ENCODE results near the gene NUTM1. TPM values are rescaled to one million over a fixed set of nuclear protein-coding genes. Genes with fewer than 3 reads are reported as not detected.
"Not testable (repeated sequence)": the region's sequence is repeated elsewhere in the genome, so short reads cannot be mapped to it uniquely, and the experiment has no call there.

Gene NUTM1
- total RNA-seq, 4 donors from 2014 or later = not detected

GRCh38 chr15:34341381-34342212 is 1.5 kb upstream of the NUTM1 start:
- in situ Hi-C loops (cut with MboI; ENCODE audit: low pct_ligation_motif_present in 1 of 4, low pct_unique_long_range_greater_than_20kb in 1 of 4, low sequenced_read_pairs in 3 of 4) = loop anchor here in 2 of 4 donors (10.0 to 25.0 kb wide), 2 partner anchors 97 to 254 kb away; no protein-coding TSS in a partner anchor
- Histone ChIP-seq H3K9me3 (no peaks in the 10 kb centered on the region), H3K27ac (peak overlapping the region in 2 of 4 donors; percentile 99), H3K4me1 (peaks cover 4 to 31% (median 10%) of the 10 kb centered on the region in 4 donors), H3K36me3 (no peaks in the 10 kb centered on the region), H3K27me3 (no peaks in the 10 kb centered on the region), H3K4me3 (peak overlapping the region in 3 of 4 donors; percentile 75 to 98 (median 97))
- no peak for TF ChIP-seq CTCF (IDR thresholded peaks at IDR 0.05)
- no peak for TF ChIP-seq POLR2A (IDR thresholded peaks at IDR 0.05)
- TF ChIP-seq EP300 (IDR thresholded peaks at IDR 0.05; ENCODE audit: low read depth) = no peak
- no peak for TF ChIP-seq POLR2AphosphoS5 (IDR thresholded peaks at IDR 0.05)
- 93 to 94% methylated on average over 15 of the region's 15 CpGs for WGBS, 2 donors (ENCODE audit: low coverage in 1 of 2)
- DNase-seq = no peak
- intact Hi-C loops (cut with DNase I; ENCODE audit: low total_unique reads) = loop anchor here (10.0 kb wide), 1 partner anchor 237 kb away; the partner anchor contains the start of genes EMC7 and PGBD4

- H3K27me3 ChIP-seq, H3K9me3 ChIP-seq, DNase-seq, H3K36me3 ChIP-seq: not testable (repeated sequence)
- H3K27ac ChIP-seq = peak overlapping the region; percentile 89 to 99 (median 94)
- peaks cover 0 to 26% (median 8%) of the 10 kb centered on the region in 4 donors for H3K4me1 ChIP-seq
- intact Hi-C loops (cut with DNase I; ENCODE audit: low total_unique reads) (loop anchor here (10.0 kb wide), 1 partner anchor 237 kb away; the partner anchor contains the start of genes EMC7 and PGBD4), in situ Hi-C loops (cut with MboI; ENCODE audit: low pct_ligation_motif_present in 1 of 4, low pct_unique_long_range_greater_than_20kb in 1 of 4, low sequenced_read_pairs in 3 of 4) (loop anchor here in 2 of 4 donors (10.0 to 25.0 kb wide), 2 partner anchors 97 to 255 kb away; no protein-coding TSS in a partner anchor)
- WGBS, 2 donors (ENCODE audit: low coverage in 1 of 2) = 0 to 30% methylated on average over 3 to 26 of the region's 26 CpGs
- peak overlapping the region; percentile 75 to 98 (median 87) for H3K4me3 ChIP-seq
Measured at GRCh38 chr15:34342213-34342736, 840 bp upstream of the NUTM1 start.

GRCh38 chr15:34347951-34348638 is 5.0 kb downstream of the NUTM1 start:
- TF ChIP-seq POLR2AphosphoS5 (IDR thresholded peaks at IDR 0.05) (no peak), POLR2A (IDR thresholded peaks at IDR 0.05) (no peak), EP300 (IDR thresholded peaks at IDR 0.05; ENCODE audit: low read depth) (no peak), CTCF (IDR thresholded peaks at IDR 0.05) (no peak)
- Histone ChIP-seq H3K27ac (no peak overlapping the region), H3K9me3 (no peaks in the 10 kb centered on the region), H3K4me3 (no peak overlapping the region), H3K4me1 (no peaks in the 10 kb centered on the region), H3K27me3 (no peaks in the 10 kb centered on the region), H3K36me3 (no peaks in the 10 kb centered on the region)
- WGBS, 2 donors (ENCODE audit: low coverage in 1 of 2) = 70 to 85% methylated on average over 4 to 12 of the region's 13 CpGs
- no peak for DNase-seq
- intact Hi-C loops (cut with DNase I; ENCODE audit: low total_unique reads) (loop anchor here (10.0 kb wide), 1 partner anchor 243 kb away; the partner anchor contains the start of genes EMC7 and PGBD4), in situ Hi-C loops (cut with MboI; ENCODE audit: low pct_ligation_motif_present in 1 of 4, low pct_unique_long_range_greater_than_20kb in 1 of 4, low sequenced_read_pairs in 3 of 4) (loop anchor here in 2 of 4 donors (10.0 to 25.0 kb wide), 2 partner anchors 103 to 261 kb away; no protein-coding TSS in a partner anchor)

- no peak for DNase-seq
- 26% methylated on average over 1 of the region's 1 CpG; no CpG with 5 or more reads in 1 of the 2 donors for WGBS, 2 donors (ENCODE audit: low coverage in 1 of 2)
- in situ Hi-C loops (cut with MboI; ENCODE audit: low pct_ligation_motif_present in 1 of 4, low pct_unique_long_range_greater_than_20kb in 1 of 4, low sequenced_read_pairs in 3 of 4) = loop anchor here in 2 of 4 donors (10.0 to 25.0 kb wide), 2 partner anchors 104 to 262 kb away; no protein-coding TSS in a partner anchor
Measured at GRCh38 chr15:34348735-34349300, 5.7 kb downstream of the NUTM1 start.

More at GRCh38 chr15:34348735-34349300, 5.7 kb downstream of the NUTM1 start:
- Histone ChIP-seq H3K27me3 (no peaks in the 10 kb centered on the region), H3K36me3 (no peaks in the 10 kb centered on the region), H3K9me3 (no peaks in the 10 kb centered on the region), H3K27ac (no peak overlapping the region), H3K4me1 (no peaks in the 10 kb centered on the region), H3K4me3 (no peak overlapping the region)
- TF ChIP-seq POLR2AphosphoS5 (IDR thresholded peaks at IDR 0.05) (no peak), POLR2A (IDR thresholded peaks at IDR 0.05) (no peak), CTCF (IDR thresholded peaks at IDR 0.05) (no peak), EP300 (IDR thresholded peaks at IDR 0.05; ENCODE audit: low read depth) (no peak)
- intact Hi-C loops (cut with DNase I; ENCODE audit: low total_unique reads) = loop anchor here (10.0 kb wide), 1 partner anchor 244 kb away; the partner anchor contains the start of genes EMC7 and PGBD4
